ENCODE data around the gene CTAGE8. TPM values are rescaled to one million over a fixed set of nuclear protein-coding genes. Genes with fewer than 3 reads are reported as not detected.
"Not testable (repeated sequence)": the region's sequence is repeated elsewhere in the genome, so short reads cannot be mapped to it uniquely, and the experiment has no call there.

CTAGE8 gene
- total and polyA plus RNA-seq, 10 of the 15 experiments (the other 5 are each of a cell fraction or from before 2014, with no cell fraction given) = 0.09 to 1.5 (median 0.65) TPM

- no peak for TF ChIP-seq E2F8 (IDR thresholded peaks at IDR 0.05; ENCODE audit: low read depth, partially characterized antibody)
- TF ChIP-seq POU2F2 (IDR thresholded peaks at IDR 0.05; ENCODE audit: borderline replicate concordance, low read depth, low read length) = no peak
Measured at GRCh38 chr7:144256112-144256511, 13.0 kb downstream of the CTAGE8 start (continued).

GRCh38 chr7:144255471-144255897 lies 13.6 kb downstream of the CTAGE8 start:
- no TSS peak for BruUV-seq (replicated peaks)
- Histone ChIP-seq H3K4me3 (no peak overlapping the region), H3K36me3 (ENCODE audit: control insufficient read depth in 2 of 2, insufficient read depth in 2 of 2, low read length in 1 of 2) (no peaks in the 10 kb centered on the region), H2AFZ (ENCODE audit: control insufficient read depth, low read depth, low read length) (no peak overlapping the region), H3K4me2 (ENCODE audit: control insufficient read depth, insufficient read depth) (no peak overlapping the region), H3K27me3 (replicated peaks in 1 of 2; ENCODE audit: control insufficient read depth in 2 of 2, insufficient read depth in 2 of 2, low read length in 1 of 2) (no peaks in the 10 kb centered on the region), H3K9me3 (replicated peaks; ENCODE audit: control insufficient read depth, insufficient read depth, low read length) (no peaks in the 10 kb centered on the region), H4K20me1 (ENCODE audit: control insufficient read depth, insufficient read depth) (no peaks in the 10 kb centered on the region), H3K27ac (ENCODE audit: control insufficient read depth, insufficient read depth) (no peak overlapping the region), H3K79me2 (ENCODE audit: control insufficient read depth, insufficient read depth, low read length) (no peaks in the 10 kb centered on the region), H3K9ac (ENCODE audit: control insufficient read depth, insufficient read depth, low read length) (no peak overlapping the region), H3K4me1 (ENCODE audit: control insufficient read depth, insufficient read depth, low read length) (no peaks in the 10 kb centered on the region)
- SMC1A ChIA-PET (ENCODE audit: uncharacterized antibody, unreplicated experiment) = no interaction called here
- POLR2A ChIA-PET = no interaction called here
- TF ChIP-seq GATAD2B (conservative IDR thresholded peaks at IDR 0.05; ENCODE audit: low read depth) (no peak), CTCF (IDR thresholded peaks at IDR 0.05 in 2 of 3, conservative IDR thresholded peaks at IDR 0.05 in 1 of 3; ENCODE audit: control insufficient read depth in 2 of 3, extremely low read depth in 1 of 3, insufficient read depth in 1 of 3, low read depth in 3 of 3, low read length in 3 of 3) (no peak), NR2C2 (IDR thresholded peaks at IDR 0.05; ENCODE audit: borderline replicate concordance, control insufficient read depth, insufficient read length, low read depth) (no peak), RUNX3 (IDR thresholded peaks at IDR 0.05; ENCODE audit: low read length) (no peak), POU2F2 (IDR thresholded peaks at IDR 0.05; ENCODE audit: borderline replicate concordance, low read depth, low read length) (no peak), EP300 (IDR thresholded peaks at IDR 0.05; ENCODE audit: borderline replicate concordance in 1 of 2, control insufficient read depth in 1 of 2, low read depth in 2 of 2, low read length in 2 of 2) (no peak), ATF3 (IDR thresholded peaks at IDR 0.05; ENCODE audit: borderline replicate concordance, extremely low read depth, low read depth, low read length) (no peak)
- CTCF ChIA-PET = no interaction called here
- intact Hi-C loops (cut with micrococcal nuclease; ENCODE audit: unreplicated experiment) (no loop called here), in situ Hi-C loops (cut with MboI) (no loop called here)
- DNase-seq (ENCODE audit: low read depth, low spot score) (no peak), ATAC-seq (no peak), FAIRE-seq (no peak)
- 45% methylated on average over 5 of the region's 5 CpGs for WGBS (ENCODE audit: insufficient coverage, insufficient replicate concordance, low lambda C conversion rate, missing lambda C conversion rate)
- RAD21 ChIA-PET (ENCODE audit: unreplicated experiment) = no interaction called here

- in situ Hi-C loops (cut with MboI); ATAC-seq; DNase-seq (ENCODE audit: low read depth, low spot score); FAIRE-seq; H3K9me3 ChIP-seq (replicated peaks; ENCODE audit: control insufficient read depth, insufficient read depth, low read length); RAD21 ChIA-PET (ENCODE audit: unreplicated experiment); H3K27ac ChIP-seq (ENCODE audit: control insufficient read depth, insufficient read depth); H3K79me2 ChIP-seq (ENCODE audit: control insufficient read depth, insufficient read depth, low read length); H3K4me3 ChIP-seq; H4K20me1 ChIP-seq (ENCODE audit: control insufficient read depth, insufficient read depth); H3K36me3 ChIP-seq (ENCODE audit: control insufficient read depth in 2 of 2, insufficient read depth in 2 of 2, low read length in 1 of 2); CTCF ChIA-PET; SMC1A ChIA-PET (ENCODE audit: uncharacterized antibody, unreplicated experiment); H3K9ac ChIP-seq (ENCODE audit: control insufficient read depth, insufficient read depth, low read length); H3K27me3 ChIP-seq (replicated peaks in 1 of 2; ENCODE audit: control insufficient read depth in 2 of 2, insufficient read depth in 2 of 2, low read length in 1 of 2); BruUV-seq (replicated peaks); H2AFZ ChIP-seq (ENCODE audit: control insufficient read depth, low read depth, low read length); POLR2A ChIA-PET; H3K4me2 ChIP-seq (ENCODE audit: control insufficient read depth, insufficient read depth); H3K4me1 ChIP-seq (ENCODE audit: control insufficient read depth, insufficient read depth, low read length); intact Hi-C loops (cut with micrococcal nuclease; ENCODE audit: unreplicated experiment): not testable (repeated sequence)
- WGBS (ENCODE audit: insufficient coverage, insufficient replicate concordance, low lambda C conversion rate, missing lambda C conversion rate) = no CpG with 5 or more reads among the region's 4 CpGs
Measured at GRCh38 chr7:144252307-144252706, 16.8 kb downstream of the CTAGE8 start.
